ENCODE measurements around the gene PCDHGA6. TPM values are rescaled to one million over a fixed set of nuclear protein-coding genes. Genes with fewer than 3 reads are reported as not detected.

The PCDHGA6 gene
- 0.05 to 0.29 TPM (median 0.20 TPM) in 5 replicates for total RNA-seq (2022; extraction: Qiagen RNA extraction; ENCODE audit: low read depth)

GRCh38 chr5:141373673-141374317 is at the start of gene PCDHGA6:
TSS of gene PCDHGA6 (plus strand) at chr5:141373891. CDS start at chr5:141374084, 193 bp downstream.

GRCh38 chr5:141330299-141331080 is 43.2 kb upstream of the PCDHGA6 start, which contains the start of gene PCDHGA1:
TSS of gene PCDHGA1 (plus strand) at chr5:141330514.

DNA sequence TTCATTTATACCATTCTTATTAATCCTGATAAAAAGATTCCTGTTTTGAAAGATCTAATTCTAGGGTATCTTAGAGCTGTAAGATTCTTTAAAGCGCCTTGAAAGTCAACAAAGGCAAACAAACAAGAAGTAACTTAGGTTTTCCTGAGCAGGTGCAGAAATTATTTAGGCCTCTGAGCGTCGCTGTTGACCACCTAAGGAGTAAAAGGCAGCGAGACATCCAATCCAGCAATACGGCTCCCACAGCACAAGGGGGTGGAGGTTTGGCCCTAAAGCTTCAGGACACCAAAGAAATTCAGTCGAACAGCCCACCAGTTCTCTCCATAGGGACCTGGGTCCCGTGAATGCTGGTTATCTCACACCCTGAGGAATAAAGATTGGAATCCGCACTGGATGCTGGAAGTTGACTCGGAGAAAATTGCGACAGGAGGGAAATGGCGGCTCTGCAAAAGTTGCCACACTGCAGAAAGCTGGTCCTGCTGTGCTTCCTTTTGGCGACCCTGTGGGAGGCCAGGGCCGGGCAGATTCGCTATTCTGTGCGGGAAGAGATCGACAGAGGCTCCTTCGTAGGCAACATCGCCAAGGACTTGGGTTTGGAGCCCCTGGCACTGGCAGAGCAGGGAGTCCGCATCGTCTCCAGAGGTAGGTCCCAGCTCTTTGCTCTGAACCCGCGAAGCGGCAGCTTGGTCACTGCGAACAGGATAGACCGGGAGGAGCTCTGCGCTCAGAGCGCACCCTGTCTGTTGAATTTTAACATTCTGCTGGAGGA is 35.0 kb upstream of the PCDHGA6 start, which contains the start of gene PCDHGA2:
TSS of gene PCDHGA2 (plus strand) at position 223 of the 769 bp plus-strand sequence.

DNA sequence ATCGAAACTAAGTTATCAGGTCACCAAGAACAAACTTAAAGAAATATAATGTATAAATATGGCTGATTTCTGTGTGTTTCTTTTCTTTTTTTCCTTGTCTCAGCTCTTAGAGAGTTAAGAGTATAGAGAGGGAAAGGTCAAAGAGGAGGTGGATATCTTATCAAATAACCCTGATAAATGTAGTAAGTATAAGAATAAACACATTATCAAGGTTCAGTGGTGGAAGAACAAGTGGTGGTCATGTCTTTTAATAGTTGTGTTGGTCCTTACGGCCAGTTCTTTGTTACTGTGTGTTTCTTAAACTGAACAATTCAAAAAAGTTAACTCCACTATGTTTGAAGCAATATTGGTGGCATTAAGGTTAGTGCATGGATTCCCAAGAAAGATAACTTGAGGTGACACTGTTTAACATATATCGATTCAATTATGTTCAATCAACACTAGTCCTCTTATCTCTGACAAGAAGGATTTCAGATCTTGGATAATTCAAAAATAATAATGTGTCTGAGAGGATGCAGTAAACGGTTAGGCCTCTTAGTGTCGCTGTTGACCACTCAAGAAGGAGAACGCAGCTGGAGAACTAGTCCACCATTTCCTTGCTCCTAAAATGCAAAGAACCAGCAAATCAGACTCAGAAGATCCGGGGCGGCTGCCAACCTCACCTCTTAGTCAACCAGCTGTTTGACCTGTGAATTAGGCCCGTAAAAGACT is 30.3 kb upstream of the PCDHGA6 start, which contains the start of gene PCDHGA3:
TSS of gene PCDHGA3 (plus strand) at position 588 of the 711 bp plus-strand sequence. CDS start 205 bp downstream, outside the sequence.

DNA sequence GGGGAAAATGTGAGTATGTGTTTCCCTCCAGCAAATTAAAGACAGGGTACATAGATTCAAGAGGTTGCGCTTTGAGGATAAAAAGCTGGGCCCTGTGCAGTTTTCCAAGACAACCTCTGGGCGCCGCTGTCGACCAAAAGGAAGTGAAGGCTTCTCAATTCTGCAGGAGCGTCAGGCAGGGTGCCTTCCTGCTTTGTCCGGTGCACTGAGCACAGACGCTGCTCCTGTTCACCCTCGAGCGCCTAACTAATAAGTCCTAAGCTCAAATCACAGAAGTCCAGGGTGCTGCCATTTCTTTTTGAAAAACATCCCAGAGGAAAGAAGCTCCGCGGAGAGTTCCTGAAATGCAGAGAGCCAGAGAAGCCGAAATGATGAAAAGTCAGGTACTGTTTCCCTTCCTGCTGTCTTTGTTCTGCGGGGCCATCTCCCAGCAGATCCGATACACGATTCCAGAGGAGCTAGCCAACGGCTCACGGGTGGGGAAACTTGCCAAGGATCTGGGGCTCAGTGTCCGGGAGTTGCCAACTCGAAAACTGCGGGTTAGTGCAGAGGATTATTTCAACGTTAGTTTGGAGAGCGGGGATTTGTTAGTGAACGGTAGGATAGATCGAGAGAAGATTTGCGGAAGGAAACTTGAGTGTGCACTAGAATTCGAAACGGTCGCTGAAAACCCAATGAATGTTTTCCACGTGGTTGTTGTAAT is 23.6 kb upstream of the PCDHGA6 start, which contains the start of gene PCDHGB1:
TSS of gene PCDHGB1 (plus strand) at position 183 of the 703 bp plus-strand sequence. CDS start at position 345, 162 bp downstream.

DNA sequence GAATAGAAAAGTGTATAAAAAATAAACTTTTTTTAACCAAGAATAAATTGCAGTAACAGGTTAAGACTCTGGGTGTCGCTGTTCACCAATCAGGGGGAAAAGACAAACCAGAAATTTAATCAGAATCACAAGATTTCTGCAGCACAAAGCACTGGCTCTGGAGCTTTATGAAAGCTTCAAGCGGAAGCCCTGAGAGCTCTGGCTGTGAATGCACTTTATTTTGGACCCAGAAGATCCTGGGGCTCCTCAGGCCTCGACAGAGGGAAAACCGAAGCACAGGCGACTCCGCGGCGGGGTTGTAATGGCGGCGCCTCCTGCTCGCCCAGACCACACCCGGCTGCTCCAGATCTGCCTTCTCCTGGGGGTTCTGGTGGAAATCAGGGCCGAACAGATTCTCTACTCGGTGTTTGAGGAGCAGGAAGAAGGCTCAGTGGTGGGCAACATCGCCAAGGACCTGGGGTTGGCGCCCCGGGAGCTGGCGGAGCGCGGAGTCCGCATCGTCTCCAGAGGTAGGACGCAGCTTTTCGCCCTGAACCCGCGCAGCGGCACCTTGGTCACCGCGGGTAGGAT is 18.7 kb upstream of the PCDHGA6 start, which contains the start of gene PCDHGA4:
TSS of gene PCDHGA4 (plus strand) at position 122 of the 570 bp plus-strand sequence. CDS start at position 209, 87 bp downstream.

DNA sequence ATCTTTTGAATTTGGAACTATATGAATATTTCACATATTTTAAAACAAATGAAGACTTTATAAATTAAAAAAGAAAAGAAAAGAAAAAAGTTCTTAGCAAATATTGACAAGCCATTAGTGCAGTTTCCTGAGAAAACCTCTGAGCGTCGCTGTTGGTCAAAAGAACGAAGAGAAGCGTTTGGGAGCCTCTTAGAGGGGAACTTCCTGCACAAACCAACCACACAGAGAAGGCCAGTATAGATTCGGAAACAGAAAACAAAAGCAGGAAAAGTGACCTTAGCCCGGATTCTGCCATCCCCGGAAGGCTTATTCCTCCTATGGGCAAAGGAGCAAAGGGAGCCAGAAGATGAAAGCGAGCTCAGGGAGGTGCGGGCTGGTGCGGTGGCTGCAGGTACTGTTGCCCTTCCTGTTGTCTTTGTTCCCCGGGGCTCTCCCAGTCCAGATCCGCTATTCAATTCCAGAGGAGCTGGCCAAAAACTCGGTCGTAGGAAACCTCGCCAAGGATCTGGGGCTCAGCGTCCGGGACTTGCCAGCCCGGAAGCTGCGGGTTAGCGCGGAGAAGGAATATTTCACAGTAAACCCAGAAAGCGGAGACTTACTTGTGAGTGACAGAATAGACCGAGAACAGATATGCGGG is 13.8 kb upstream of the PCDHGA6 start, which contains the start of gene PCDHGB2:
TSS of gene PCDHGB2 (plus strand) at position 205 of the 637 bp plus-strand sequence. CDS start at position 347, 142 bp downstream.

GRCh38 chr5:141363952-141364660 is 9.6 kb upstream of the PCDHGA6 start, which contains the start of gene PCDHGA5:
TSS of gene PCDHGA5 (plus strand) at chr5:141364162. CDS start at chr5:141364331, 169 bp downstream.

DNA sequence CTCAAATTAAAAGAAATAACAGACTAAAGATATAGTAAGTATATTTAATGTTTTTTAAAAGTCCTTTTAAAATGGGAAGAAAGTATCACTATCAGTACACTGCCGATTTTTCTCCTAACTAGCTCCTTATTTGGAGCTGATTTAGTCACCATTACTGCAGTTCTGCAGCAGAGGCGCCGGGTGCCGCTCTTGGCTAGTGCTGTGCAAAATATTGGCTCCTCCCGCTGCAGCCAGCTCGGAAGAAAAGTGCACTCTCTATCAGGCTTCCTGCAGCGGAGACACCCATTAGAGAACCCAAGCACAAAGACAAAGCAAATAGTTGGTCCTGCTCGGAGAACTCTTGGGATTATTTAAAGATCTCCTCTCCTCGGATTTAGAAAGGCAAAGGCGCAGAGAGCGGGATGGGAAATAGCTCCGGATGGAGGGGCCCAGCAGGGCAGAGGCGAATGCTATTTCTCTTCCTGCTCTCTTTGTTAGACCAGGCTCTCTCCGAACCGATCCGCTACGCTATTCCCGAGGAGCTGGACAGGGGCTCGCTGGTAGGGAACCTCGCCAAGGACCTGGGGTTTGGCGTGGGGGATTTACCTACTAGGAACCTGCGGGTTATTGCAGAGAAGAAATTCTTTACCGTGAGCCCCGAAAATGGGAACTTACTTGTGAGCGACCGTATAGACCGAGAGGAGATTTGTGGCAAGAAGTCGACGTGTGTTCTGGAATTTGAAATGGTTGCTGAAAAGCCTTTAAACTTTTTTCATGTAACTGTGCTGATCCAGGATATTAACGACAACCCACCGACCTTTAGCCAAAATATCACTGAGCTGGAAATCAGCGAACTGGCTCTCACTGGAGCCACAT is 3.5 kb upstream of the PCDHGA6 start, which contains the start of gene PCDHGB3:
TSS of gene PCDHGB3 (plus strand) at position 249 of the 855 bp plus-strand sequence. CDS start at position 402, 153 bp downstream.

DNA sequence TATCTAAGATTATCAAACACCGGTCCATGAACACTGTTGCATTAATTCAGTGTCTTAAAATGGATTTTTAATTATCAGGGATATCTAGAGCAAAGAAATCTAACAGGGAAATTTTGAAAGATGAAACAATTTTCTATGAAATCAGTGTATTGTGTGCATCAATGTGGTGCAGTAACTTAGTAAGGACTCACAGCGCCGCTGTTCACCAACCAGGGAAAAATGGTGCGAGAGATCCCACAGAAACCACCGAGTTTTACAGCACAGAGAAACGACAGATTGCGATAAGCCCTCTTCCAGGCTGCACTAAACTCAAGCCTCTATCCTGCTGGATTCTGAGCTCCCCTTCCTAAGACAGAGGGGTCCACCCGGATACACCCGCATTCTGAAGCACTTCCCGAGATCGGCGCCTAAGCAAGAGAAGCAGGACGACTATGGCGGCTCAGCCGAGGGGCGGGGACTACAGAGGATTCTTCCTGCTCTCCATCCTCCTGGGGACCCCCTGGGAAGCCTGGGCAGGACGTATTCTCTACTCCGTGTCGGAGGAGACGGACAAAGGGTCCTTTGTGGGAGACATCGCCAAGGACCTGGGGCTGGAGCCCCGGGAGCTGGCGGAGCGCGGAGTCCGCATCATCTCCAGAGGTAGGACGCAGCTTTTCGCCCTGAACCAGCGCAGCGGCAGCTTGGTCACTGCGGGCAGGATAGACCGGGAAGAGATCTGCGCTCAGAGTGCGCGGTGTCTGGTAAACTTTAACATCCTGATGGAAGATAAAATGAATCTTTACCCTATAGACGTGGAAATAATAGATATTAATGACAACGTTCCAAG is 9.0 kb downstream of the PCDHGA6 start, which contains the start of gene PCDHGA7:
TSS of gene PCDHGA7 (plus strand) at position 274 of the 826 bp plus-strand sequence. CDS start at position 432, 158 bp downstream.

GRCh38 chr5:141387557-141388311 is 14.0 kb downstream of the PCDHGA6 start, which contains the start of gene PCDHGB4:
TSS of gene PCDHGB4 (plus strand) at chr5:141387698. CDS start at chr5:141387885, 187 bp downstream.

GRCh38 chr5:141392429-141393198 is 18.9 kb downstream of the PCDHGA6 start, which contains the start of gene PCDHGA8:
TSS of gene PCDHGA8 (plus strand) at chr5:141392633. CDS start at chr5:141392814, 181 bp downstream.

DNA sequence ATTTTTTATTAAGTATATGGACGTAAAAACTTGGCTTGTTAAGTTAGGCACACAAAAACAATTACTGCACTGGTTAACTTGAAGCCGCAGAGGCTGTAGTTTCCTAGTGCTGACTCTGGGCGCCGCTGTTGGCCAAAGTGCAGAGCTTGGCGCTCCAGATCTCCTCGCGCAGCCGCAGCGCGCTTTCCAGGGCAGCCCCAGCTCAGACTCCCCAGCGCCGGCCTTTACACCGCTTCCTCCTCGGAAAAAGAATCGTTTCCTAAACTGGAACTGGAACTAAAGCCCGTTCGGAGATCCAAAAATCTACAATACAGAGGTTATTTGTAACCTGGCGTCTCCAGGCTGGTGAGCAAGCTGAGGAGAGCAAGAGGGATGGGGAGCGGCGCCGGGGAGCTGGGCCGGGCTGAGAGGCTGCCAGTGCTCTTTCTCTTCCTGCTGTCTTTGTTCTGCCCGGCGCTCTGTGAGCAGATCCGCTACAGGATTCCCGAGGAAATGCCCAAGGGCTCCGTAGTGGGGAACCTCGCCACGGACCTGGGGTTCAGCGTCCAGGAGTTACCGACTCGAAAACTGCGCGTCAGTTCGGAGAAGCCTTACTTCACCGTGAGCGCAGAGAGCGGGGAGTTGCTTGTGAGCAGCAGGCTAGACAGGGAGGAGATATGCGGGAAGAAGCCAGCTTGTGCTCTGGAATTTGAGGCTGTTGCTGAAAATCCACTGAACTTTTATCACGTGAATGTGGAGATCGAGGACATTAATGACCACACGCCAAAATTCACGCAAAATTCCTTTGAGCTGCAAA is 24.3 kb downstream of the PCDHGA6 start, which contains the start of gene PCDHGB5:
TSS of gene PCDHGB5 (plus strand) at position 192 of the 796 bp plus-strand sequence. CDS start at position 373, 181 bp downstream.

DNA sequence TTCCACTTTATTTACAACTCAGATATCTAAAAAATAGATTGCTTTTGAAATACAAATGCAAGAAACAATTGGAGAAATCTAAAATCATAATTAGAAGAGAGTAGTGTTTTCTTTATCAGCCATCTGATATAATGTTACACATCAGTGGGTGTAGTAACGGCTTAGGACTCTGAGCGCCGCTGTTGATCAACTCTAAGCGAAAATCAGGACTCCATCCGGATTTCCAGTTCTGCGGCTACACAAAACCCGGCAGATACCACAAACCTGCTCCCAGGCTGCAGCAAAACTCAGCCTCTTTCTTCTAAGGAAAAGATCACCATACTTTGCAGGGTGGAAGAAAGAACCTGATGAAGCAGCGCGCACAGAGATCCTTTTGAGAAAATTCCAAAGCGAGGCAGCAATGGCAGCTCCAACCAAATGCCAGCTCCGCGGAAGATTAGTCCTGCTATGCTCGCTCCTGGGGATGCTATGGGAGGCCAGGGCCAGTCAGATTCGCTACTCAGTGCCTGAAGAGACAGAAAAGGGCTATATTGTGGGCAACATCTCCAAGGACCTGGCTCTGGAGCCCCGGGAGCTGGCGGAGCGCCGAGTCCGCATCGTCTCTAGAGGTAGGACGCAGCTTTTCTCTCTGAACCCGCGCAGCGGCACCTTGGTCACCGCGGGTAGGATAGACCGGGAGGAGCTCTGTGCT is 29.0 kb downstream of the PCDHGA6 start, which contains the start of gene PCDHGA9:
TSS of gene PCDHGA9 (plus strand) at position 226 of the 691 bp plus-strand sequence. CDS start at position 401, 175 bp downstream.

